ENCODE results near the gene HSPB8. TPM values are rescaled to one million over a fixed set of nuclear protein-coding genes. Genes with fewer than 3 reads are reported as not detected.

The HSPB8 gene
- total RNA-seq, 1 donor from 2014 or later, result not detected

GRCh38 chr12:119230807-119231206 lies 52.1 kb downstream of the HSPB8 start:
- TF ChIP-seq CTCF (IDR thresholded peaks at IDR 0.05), result no peak
- no peak overlapping the region for H3K4me3 Mint-ChIP-seq
- peaks cover 5% of the 10 kb centered on the region for H3K27me3 Mint-ChIP-seq
- H3K36me3 Mint-ChIP-seq (ENCODE audit: low read depth), result no peaks in the 10 kb centered on the region
- DNase-seq (no peak), ATAC-seq (ENCODE audit: low read depth) (no peak)
- no peaks in the 10 kb centered on the region for H3K4me1 Mint-ChIP-seq
- CTCF ChIA-PET, result no interaction called here
- no peak overlapping the region for H3K27ac Mint-ChIP-seq
- POLR2A ChIA-PET, result no interaction called here
- H3K9me3 Mint-ChIP-seq, result no peaks in the 10 kb centered on the region
- intact Hi-C loops (cut with micrococcal nuclease), result no loop called here

- DNase-seq (no peak), ATAC-seq (ENCODE audit: low read depth) (no peak)
- intact Hi-C loops (cut with micrococcal nuclease), result no loop called here
- no peaks in the 10 kb centered on the region for H3K9me3 Mint-ChIP-seq
- peaks cover 9% of the 10 kb centered on the region for H3K27me3 Mint-ChIP-seq
- H3K4me3 Mint-ChIP-seq, result no peak overlapping the region
- CTCF ChIA-PET, result no interaction called here
- POLR2A ChIA-PET, result no interaction called here
- TF ChIP-seq CTCF (IDR thresholded peaks at IDR 0.05), result no peak
- H3K4me1 Mint-ChIP-seq, result no peaks in the 10 kb centered on the region
- H3K36me3 Mint-ChIP-seq (ENCODE audit: low read depth), result no peaks in the 10 kb centered on the region
- H3K27ac Mint-ChIP-seq, result no peak overlapping the region
Observed at GRCh38 chr12:119231774-119232173, 53.0 kb downstream of the HSPB8 start.

GRCh38 chr12:119235197-119235751 lies 56.5 kb downstream of the HSPB8 start:
- intact Hi-C loops (cut with micrococcal nuclease), result no loop called here
- no peaks in the 10 kb centered on the region for H3K4me1 Mint-ChIP-seq
- no peak for DNase-seq
- no peak overlapping the region for H3K4me3 Mint-ChIP-seq
- no peak for ATAC-seq (ENCODE audit: low read depth)
- no peaks in the 10 kb centered on the region for H3K36me3 Mint-ChIP-seq (ENCODE audit: low read depth)
- ChIA-PET CTCF (no interaction called here), POLR2A (no interaction called here)
- H3K9me3 Mint-ChIP-seq, result peaks cover 3% of the 10 kb centered on the region
- H3K27ac Mint-ChIP-seq, result no peak overlapping the region
- TF ChIP-seq CTCF (IDR thresholded peaks at IDR 0.05), result no peak
- peaks cover 7% of the 10 kb centered on the region for H3K27me3 Mint-ChIP-seq

GRCh38 chr12:119236372-119236771 lies 57.6 kb downstream of the HSPB8 start:
- H3K27me3 Mint-ChIP-seq, result peaks cover 7% of the 10 kb centered on the region
- intact Hi-C loops (cut with micrococcal nuclease), result no loop called here
- H3K4me3 Mint-ChIP-seq, result no peak overlapping the region
- CTCF ChIA-PET, result no interaction called here
- no peaks in the 10 kb centered on the region for H3K4me1 Mint-ChIP-seq
- POLR2A ChIA-PET, result no interaction called here
- H3K9me3 Mint-ChIP-seq, result peaks cover 3% of the 10 kb centered on the region
- DNase-seq (no peak), ATAC-seq (ENCODE audit: low read depth) (no peak)
- no peak for TF ChIP-seq CTCF (IDR thresholded peaks at IDR 0.05)
- no peak overlapping the region for H3K27ac Mint-ChIP-seq
- H3K36me3 Mint-ChIP-seq (ENCODE audit: low read depth), result no peaks in the 10 kb centered on the region

GRCh38 chr12:119239040-119239439 lies 60.3 kb downstream of the HSPB8 start:
- Mint-ChIP-seq H3K4me3 (no peak overlapping the region), H3K4me1 (no peaks in the 10 kb centered on the region), H3K9me3 (peaks cover 3% of the 10 kb centered on the region), H3K27ac (no peak overlapping the region), H3K27me3 (peaks cover 4% of the 10 kb centered on the region), H3K36me3 (ENCODE audit: low read depth) (no peaks in the 10 kb centered on the region)
- intact Hi-C loops (cut with micrococcal nuclease), result no loop called here
- CTCF ChIA-PET, result no interaction called here
- no peak for DNase-seq
- POLR2A ChIA-PET, result no interaction called here
- no peak for ATAC-seq (ENCODE audit: low read depth)
- no peak for TF ChIP-seq CTCF (IDR thresholded peaks at IDR 0.05)

Data from activated B cell treated with CpG ODN at 0.5 μM for 24 hours (primary cell).